Renal pelvis (tissue), 4 donors: Measurements from ENCODE around the gene XIRP2. TPM values are rescaled to one million over a fixed set of nuclear protein-coding genes. Genes with fewer than 3 reads are reported as not detected.

ENCODE experiments used
- DNase-seq: peaks from one replicate; pipeline ENCODE4 v3.0.0-alpha.2; 2013
- polyA plus RNA-seq, 3 donors: library from polyadenylated mRNA; unstranded; fragments of 120-200 nt; gene quantifications; one replicate each; pipeline ENCODE4 v1.2.1, GENCODE V29; 2013; ENCODE audit not compliant: insufficient read length in 3 of 3

The XIRP2 gene
- polyA plus RNA-seq, 3 donors, result 0.12 to 0.20 TPM; not detected in 1

- no peak for DNase-seq
These were observed 401.6 kb downstream of the XIRP2 start for GRCh38 chr2:167289651-167290410.

GRCh38 chr2:167292430-167293171 is 404.3 kb downstream of the XIRP2 start, which contains the start of gene B3GALT1:
TSS of gene B3GALT1 (plus strand) at chr2:167293001.
- DNase-seq, result peak; percentile 90

- DNase-seq, result no peak
These were observed 405.0 kb downstream of the XIRP2 start for GRCh38 chr2:167293172-167293781.

- peak; percentile 12 for DNase-seq
These were observed 405.9 kb downstream of the XIRP2 start for GRCh38 chr2:167293943-167294775.

GRCh38 chr2:167294776-167295140 is 406.5 kb downstream of the XIRP2 start:
- DNase-seq, result peak; percentile 15

GRCh38 chr2:167297292-167297691 is 409.0 kb downstream of the XIRP2 start:
- DNase-seq, result no peak

- DNase-seq, result no peak
These were observed 409.7 kb downstream of the XIRP2 start for GRCh38 chr2:167298017-167298416.
